Lower leg skin (tissue), 4 donors: ENCODE measurements around the gene GMPR. TPM values are rescaled to one million over a fixed set of nuclear protein-coding genes. Genes with fewer than 3 reads are reported as not detected.

ENCODE experiments used
- DNase-seq, 2 donors: peaks; one replicate each; pipeline ENCODE4 v3.0.0-alpha.2; 2019; ENCODE audit warnings: low spot score in 2 of 2
- H3K4me3 ChIP-seq: fragments of 200-600 bp; sonication (generic); 2 replicates; pipeline ENCODE4 v1.5.1; 2017; ENCODE audit warnings: mild to moderate bottlenecking, low read depth; ENCODE audit not compliant: poor library complexity, severe bottlenecking
- POLR2A ChIP-seq, 2 donors: fragments of 450-650 bp; IDR thresholded peaks; one replicate each; pipeline ENCODE4 v1.6.1; 2016 to 2017; ENCODE audit warnings: antibody characterized with exemption in 2 of 2, mild to moderate bottlenecking in 1 of 2, moderate library complexity in 1 of 2
- WGBS, 2 donors: methylation state at CpG; one replicate each; pipeline ENCODE4 v1.1.5; 2018; 5-methylcytosine and 5-hydroxymethylcytosine counted together
- intact Hi-C: fragments of 100-400 bp; cut with DNase I; formaldehyde crosslinking; loops from one replicate; pipeline ENCODE4 v1.15.0; 2023; ENCODE audit warnings: low total_unique reads
- total RNA-seq, 4 donors: library from RNA; depleted of rRNA; stranded (reverse); fragments of >200 nt; gene quantifications; one replicate each; pipeline ENCODE4 v1.1.0, GENCODE V29; 2016
- TF ChIP-seq, protein P1 (sequence below), 3 donors: fragments of 450-650 bp; IDR thresholded peaks; one replicate each; pipeline ENCODE4 v1.5.1; 2016; ENCODE audit warnings: antibody characterized with exemption in 3 of 3, mild to moderate bottlenecking in 3 of 3, moderate library complexity in 2 of 3

Gene GMPR
- total RNA-seq, 4 donors from 2014 or later, result 5.2 to 26.7 (median 10.6) TPM

GRCh38 chr6:16199804-16200203 lies 38.6 kb upstream of the GMPR start:
- H3K4me3 ChIP-seq, result no peak overlapping the region
- TF ChIP-seq POLR2A (IDR thresholded peaks at IDR 0.05), result no peak
- TF ChIP-seq, protein P1, sequence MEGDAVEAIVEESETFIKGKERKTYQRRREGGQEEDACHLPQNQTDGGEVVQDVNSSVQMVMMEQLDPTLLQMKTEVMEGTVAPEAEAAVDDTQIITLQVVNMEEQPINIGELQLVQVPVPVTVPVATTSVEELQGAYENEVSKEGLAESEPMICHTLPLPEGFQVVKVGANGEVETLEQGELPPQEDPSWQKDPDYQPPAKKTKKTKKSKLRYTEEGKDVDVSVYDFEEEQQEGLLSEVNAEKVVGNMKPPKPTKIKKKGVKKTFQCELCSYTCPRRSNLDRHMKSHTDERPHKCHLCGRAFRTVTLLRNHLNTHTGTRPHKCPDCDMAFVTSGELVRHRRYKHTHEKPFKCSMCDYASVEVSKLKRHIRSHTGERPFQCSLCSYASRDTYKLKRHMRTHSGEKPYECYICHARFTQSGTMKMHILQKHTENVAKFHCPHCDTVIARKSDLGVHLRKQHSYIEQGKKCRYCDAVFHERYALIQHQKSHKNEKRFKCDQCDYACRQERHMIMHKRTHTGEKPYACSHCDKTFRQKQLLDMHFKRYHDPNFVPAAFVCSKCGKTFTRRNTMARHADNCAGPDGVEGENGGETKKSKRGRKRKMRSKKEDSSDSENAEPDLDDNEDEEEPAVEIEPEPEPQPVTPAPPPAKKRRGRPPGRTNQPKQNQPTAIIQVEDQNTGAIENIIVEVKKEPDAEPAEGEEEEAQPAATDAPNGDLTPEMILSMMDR (IDR thresholded peaks at IDR 0.05), result no peak
- DNase-seq, result no peak
- intact Hi-C loops, result no loop called here
- 76 to 78% methylated on average over 5 of the region's 5 CpGs for WGBS, 2 donors

DNA sequence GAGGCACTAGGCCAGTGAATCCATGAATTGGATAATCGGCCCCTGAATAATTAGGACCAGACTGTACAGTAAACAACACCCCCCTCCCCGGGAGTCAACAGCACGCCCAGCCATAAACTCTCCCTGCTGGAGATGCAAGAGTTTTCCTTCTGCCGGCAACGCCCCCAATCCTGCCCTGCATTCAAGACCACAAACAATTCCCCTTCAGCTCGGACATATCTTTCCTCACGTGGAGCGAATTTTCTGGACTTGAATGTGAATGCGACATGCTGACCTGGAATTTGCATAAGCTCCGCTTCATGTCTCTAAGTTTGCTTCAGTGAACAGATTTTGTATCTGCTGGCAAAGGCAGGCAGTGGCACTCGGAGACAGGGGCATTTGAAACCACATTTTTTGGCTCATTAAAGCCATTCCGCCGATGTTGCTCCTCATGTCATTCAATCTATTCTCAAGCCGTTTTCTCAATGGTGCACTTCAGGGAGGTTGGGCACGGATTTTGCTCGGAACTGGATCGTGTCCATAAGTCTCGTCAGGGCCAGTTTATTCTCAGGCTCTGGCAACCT lies 38.0 kb upstream of the GMPR start:
- no peak for DNase-seq
- intact Hi-C loops, result no loop called here
- no peak overlapping the region for H3K4me3 ChIP-seq

DNA sequence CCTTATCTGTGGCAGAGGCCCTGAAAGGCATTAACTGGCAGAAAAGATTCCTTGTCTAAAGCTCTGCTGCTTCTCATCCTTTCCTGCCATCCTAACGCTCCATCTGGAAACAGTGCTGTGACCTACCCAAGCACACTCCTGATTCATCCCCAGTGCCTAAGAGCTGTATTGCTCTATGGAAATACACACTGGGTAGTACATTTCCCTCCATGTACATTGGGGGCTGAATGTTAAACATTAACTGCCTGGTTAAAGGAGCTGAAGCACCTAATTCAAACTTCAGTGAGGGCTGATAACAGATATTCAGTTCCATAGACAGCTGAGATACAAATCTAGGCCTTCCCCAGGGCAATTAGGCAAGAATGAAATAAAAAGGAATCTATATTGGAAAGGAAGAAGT lies 36.7 kb upstream of the GMPR start:
- WGBS, 2 donors, result 90 to 95% methylated on average over 1 of the region's 1 CpG
- no peak for DNase-seq
- intact Hi-C loops, result no loop called here
- H3K4me3 ChIP-seq, result no peak overlapping the region
- TF ChIP-seq, protein P1 (IDR thresholded peaks at IDR 0.05), result no peak
- TF ChIP-seq POLR2A (IDR thresholded peaks at IDR 0.05), result no peak

More for the DNA sequence above, 38.0 kb upstream of the GMPR start:
- WGBS, 2 donors, result 43 to 44% methylated on average over 18 of the region's 18 CpGs
- no peak for TF ChIP-seq POLR2A (IDR thresholded peaks at IDR 0.05)
- TF ChIP-seq, protein P1 (IDR thresholded peaks at IDR 0.05), result no peak

DNA sequence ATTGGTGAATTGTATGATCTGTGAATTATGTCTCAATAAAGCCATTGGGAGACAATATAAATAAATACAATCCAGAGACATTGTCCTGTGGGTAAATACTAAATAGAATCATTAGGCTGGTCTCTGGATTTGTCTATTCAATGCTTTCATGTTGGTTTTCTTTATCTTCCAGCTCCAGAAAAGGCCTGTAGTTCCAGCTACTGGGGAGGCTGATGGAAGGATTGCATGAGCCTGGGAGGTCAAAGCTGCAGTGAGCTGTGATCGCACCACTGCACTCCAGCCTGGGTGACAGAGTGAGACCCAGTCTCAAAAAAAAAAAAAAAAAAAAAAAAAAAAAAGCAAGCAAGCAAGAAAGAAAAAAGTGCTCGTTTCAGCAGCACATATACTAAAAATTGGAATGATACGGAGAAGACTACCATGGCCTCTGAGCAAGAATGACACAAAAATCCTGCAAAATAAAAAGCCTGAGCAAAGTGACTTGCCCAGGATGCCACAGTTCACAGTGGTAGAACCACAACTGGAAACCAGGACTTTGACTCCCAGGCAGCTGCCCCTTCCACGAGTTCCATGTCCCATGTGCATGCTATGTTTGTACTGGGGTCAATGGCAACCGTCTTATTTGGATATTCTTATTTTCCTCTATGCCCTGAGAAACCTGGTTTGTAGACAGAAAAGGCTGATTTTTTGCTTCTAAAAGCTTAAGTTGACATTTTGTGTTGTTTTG lies 33.6 kb upstream of the GMPR start:
- intact Hi-C loops, result loop anchor here (5.0 kb wide), 1 partner anchor 513 kb away; no protein-coding TSS in a partner anchor
- WGBS, 2 donors, result 66 to 78% methylated on average over 5 of the region's 5 CpGs
- TF ChIP-seq, protein P1 (IDR thresholded peaks at IDR 0.05), result no peak
- no peak overlapping the region for H3K4me3 ChIP-seq
- DNase-seq, result no peak

- WGBS, 2 donors, result 65 to 67% methylated on average over 4 of the region's 4 CpGs
- no peak overlapping the region for H3K4me3 ChIP-seq
- TF ChIP-seq, protein P1 (IDR thresholded peaks at IDR 0.05), result no peak
- no peak for TF ChIP-seq POLR2A (IDR thresholded peaks at IDR 0.05)
- intact Hi-C loops, result loop anchor here (5.0 kb wide), 1 partner anchor 513 kb away; no protein-coding TSS in a partner anchor
- no peak for DNase-seq
Measured at GRCh38 chr6:16205377-16206144, 32.8 kb upstream of the GMPR start.
